Type B pancreatic cell (in vitro differentiated cells): ENCODE measurements around the gene HAUS1. TPM values are rescaled to one million over a fixed set of nuclear protein-coding genes. Genes with fewer than 3 reads are reported as not detected.
"Not testable (repeated sequence)": the region's sequence is repeated elsewhere in the genome, so short reads cannot be mapped to it uniquely, and the experiment has no call there.

ENCODE experiments used
- DNase-seq: peaks from one replicate; pipeline ENCODE4 v3.0.0; 2021; ENCODE audit warnings: mixed read lengths; ENCODE audit not compliant: unreplicated experiment; ENCODE audit errors: extremely low spot score
- H3K27ac Mint-ChIP-seq: 2 replicates; pipeline ENCODE4 v1.8.0; 2021; ENCODE audit warnings: mild to moderate bottlenecking, mixed read lengths
- H3K27me3 Mint-ChIP-seq: 2 replicates; pipeline ENCODE4 v1.8.0; 2021; ENCODE audit warnings: mixed read lengths
- H3K36me3 Mint-ChIP-seq: 2 replicates; pipeline ENCODE4 v1.8.0; 2021; ENCODE audit warnings: mixed read lengths
- H3K4me1 Mint-ChIP-seq: one replicate; pipeline ENCODE4 v1.8.0; 2021; ENCODE audit warnings: mixed read lengths; ENCODE audit not compliant: unreplicated experiment
- H3K4me3 Mint-ChIP-seq: 2 replicates; pipeline ENCODE4 v1.8.0; 2021; ENCODE audit warnings: mild to moderate bottlenecking, mixed read lengths
- H3K9me3 Mint-ChIP-seq: 2 replicates; pipeline ENCODE4 v1.8.0; 2021; ENCODE audit warnings: mixed read lengths
- total RNA-seq: library from RNA; stranded (reverse); gene quantifications from 2 replicates; pipeline ENCODE4 v1.2.1, GENCODE V29; 2021; ENCODE audit warnings: low replicate concordance
- TF ChIP-seq, protein P1 (sequence below): fragments of 200-600 bp; sonication (generic); conservative IDR thresholded peaks from 2 replicates; pipeline ENCODE4 v1.5.0; 2021; ENCODE audit warnings: antibody characterized with exemption, mild to moderate bottlenecking

HAUS1 gene
- total RNA-seq, 1 donor from 2014 or later = 55.1 TPM

DNA sequence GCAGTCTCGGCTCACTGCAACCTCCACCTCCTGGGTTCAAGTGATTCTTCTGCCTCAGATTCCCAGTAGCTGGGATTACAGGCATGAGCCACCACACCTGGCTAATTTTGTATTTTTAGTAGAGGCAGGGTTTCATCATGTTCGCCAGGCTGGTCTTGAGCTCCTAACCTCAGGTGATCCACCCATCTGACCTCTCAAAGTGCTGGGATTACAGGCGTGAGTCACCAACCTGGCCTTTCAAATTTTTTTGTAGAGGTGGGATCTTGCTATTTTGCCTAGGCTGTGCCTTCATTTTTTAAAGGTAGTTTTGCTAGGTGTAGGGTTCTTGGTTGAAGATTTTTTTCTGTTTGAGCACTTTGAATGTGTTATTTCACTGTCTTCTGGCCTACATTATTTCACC is 6.2 kb downstream of the HAUS1 start:
- Mint-ChIP-seq H3K9me3 (no peaks in the 10 kb centered on the region), H3K4me3 (no peak overlapping the region), H3K27me3 (no peaks in the 10 kb centered on the region), H3K4me1 (no peaks in the 10 kb centered on the region), H3K36me3 (peaks cover 33% of the 10 kb centered on the region), H3K27ac (no peak overlapping the region)
- TF ChIP-seq, protein P1, sequence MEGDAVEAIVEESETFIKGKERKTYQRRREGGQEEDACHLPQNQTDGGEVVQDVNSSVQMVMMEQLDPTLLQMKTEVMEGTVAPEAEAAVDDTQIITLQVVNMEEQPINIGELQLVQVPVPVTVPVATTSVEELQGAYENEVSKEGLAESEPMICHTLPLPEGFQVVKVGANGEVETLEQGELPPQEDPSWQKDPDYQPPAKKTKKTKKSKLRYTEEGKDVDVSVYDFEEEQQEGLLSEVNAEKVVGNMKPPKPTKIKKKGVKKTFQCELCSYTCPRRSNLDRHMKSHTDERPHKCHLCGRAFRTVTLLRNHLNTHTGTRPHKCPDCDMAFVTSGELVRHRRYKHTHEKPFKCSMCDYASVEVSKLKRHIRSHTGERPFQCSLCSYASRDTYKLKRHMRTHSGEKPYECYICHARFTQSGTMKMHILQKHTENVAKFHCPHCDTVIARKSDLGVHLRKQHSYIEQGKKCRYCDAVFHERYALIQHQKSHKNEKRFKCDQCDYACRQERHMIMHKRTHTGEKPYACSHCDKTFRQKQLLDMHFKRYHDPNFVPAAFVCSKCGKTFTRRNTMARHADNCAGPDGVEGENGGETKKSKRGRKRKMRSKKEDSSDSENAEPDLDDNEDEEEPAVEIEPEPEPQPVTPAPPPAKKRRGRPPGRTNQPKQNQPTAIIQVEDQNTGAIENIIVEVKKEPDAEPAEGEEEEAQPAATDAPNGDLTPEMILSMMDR = no peak
- DNase-seq = no peak

DNA sequence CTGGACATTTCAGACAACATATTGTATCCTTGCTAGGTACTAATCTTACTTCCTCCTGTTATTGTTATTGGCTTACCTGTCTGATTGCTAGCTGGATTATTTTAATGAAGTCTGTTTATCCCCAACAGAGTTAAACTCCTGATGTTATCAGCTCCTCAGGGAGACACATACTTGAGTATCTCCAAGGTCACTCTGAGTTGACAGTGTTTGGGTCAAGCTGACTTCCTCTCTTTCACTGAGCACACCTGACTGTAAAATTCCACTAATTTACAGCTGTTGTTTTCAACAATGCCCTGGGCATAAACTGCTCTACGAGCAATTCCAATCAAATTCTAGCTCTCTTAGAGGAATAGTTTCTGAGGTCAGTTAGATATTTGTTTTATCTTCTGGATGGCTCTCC is 9.6 kb downstream of the HAUS1 start:
- H3K36me3 Mint-ChIP-seq = peaks cover 37% of the 10 kb centered on the region
- H3K27me3 Mint-ChIP-seq = no peaks in the 10 kb centered on the region
- no peaks in the 10 kb centered on the region for H3K4me1 Mint-ChIP-seq

DNA sequence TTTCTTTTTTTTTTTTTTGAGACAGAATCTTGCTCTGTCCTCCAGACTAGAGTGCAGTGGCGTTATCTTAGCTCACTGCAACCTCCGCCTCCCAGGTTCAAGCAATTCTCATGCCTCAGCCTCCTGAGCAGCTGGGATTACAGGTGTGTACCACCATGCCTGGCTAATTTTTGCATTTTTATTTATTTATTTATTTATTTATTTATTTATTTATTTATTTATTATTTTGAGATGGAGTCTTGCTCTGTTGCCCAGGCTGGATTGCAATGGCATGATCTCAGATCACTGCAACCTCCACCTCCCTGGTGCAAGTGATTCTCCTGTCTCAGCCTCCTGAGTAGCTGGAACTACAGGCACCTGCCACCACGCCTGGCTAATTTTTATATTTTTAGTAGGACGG is 22.4 kb downstream of the HAUS1 start:
- not testable (repeated sequence) for H3K4me1 Mint-ChIP-seq, H3K9me3 Mint-ChIP-seq, DNase-seq, H3K27ac Mint-ChIP-seq, H3K27me3 Mint-ChIP-seq, H3K4me3 Mint-ChIP-seq
- peaks cover 18% of the 10 kb centered on the region for H3K36me3 Mint-ChIP-seq

More for the DNA sequence above, 9.6 kb downstream of the HAUS1 start:
- TF ChIP-seq, protein P1 = no peak
- Mint-ChIP-seq H3K9me3 (no peaks in the 10 kb centered on the region), H3K4me3 (no peak overlapping the region), H3K27ac (no peak overlapping the region)
- no peak for DNase-seq

DNA sequence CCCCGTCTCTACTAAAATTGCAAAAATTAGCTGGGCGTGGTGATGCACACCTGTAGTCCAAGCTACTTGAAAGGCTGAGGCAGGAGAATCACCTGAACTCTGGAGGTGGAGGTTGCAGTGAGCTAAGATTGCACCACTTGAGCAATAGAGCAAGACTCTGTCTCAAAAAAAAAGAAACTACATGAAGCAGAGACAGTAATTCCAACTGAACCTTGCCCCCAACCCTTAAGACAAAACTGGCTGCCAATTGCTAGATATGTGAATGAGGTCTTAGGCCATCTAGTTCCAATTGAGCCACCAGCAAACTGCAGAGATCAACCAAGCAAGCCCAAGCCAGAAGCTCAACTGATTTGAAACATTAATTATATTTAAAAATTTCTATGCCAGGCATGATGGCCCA is 25.9 kb downstream of the HAUS1 start:
- DNase-seq = no peak
- H3K4me1 Mint-ChIP-seq = no peaks in the 10 kb centered on the region
- no peak overlapping the region for H3K4me3 Mint-ChIP-seq
- no peaks in the 10 kb centered on the region for H3K9me3 Mint-ChIP-seq
- TF ChIP-seq, protein P1 = no peak
- no peak overlapping the region for H3K27ac Mint-ChIP-seq
- peaks cover 13% of the 10 kb centered on the region for H3K36me3 Mint-ChIP-seq
- no peaks in the 10 kb centered on the region for H3K27me3 Mint-ChIP-seq

DNA sequence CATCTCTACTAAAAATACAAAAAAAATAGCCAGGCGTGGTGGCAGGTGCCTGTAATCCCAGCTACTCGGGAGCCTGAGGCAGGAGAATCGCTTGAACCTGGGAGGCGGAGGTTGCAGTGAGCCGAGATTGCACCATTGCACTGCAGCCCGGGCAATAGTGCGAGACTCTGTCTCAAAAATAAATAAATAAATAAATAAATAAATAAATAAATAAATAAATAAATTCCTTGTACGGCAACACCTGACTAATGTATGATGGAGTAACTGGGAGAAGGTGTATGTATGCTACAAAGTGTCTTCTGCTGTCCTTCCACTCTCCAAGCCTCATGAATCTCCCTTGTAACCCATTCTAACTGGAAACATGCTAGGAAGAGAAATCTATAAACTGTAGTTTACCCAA is 26.4 kb downstream of the HAUS1 start:
- H3K27me3 Mint-ChIP-seq, H3K27ac Mint-ChIP-seq, H3K4me3 Mint-ChIP-seq: not testable (repeated sequence)

DNA sequence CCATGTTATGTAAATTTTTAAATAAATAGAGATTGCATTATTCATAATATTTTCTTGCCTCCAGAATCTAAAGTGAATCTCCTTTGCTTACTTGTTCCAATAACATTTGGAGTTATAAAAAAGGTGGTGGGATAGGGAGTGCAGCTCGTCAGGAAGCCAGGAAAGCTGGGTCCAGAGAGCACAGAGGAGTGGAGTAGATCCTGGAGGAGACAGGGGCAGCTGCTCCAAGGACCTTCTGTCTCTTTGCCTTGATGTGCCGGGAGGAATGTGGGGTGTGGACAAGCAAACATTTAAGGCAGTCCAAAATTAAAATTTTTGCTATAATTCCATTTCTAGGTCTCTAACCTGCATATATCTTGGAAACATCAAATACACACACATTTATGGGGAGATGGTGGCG is 29.3 kb downstream of the HAUS1 start:
- TF ChIP-seq, protein P1 = no peak
- H3K36me3 Mint-ChIP-seq = peaks cover 9% of the 10 kb centered on the region
- no peaks in the 10 kb centered on the region for H3K27me3 Mint-ChIP-seq
- no peak for DNase-seq
- H3K9me3 Mint-ChIP-seq = no peaks in the 10 kb centered on the region
- H3K27ac Mint-ChIP-seq = no peak overlapping the region
- H3K4me1 Mint-ChIP-seq = no peaks in the 10 kb centered on the region
- H3K4me3 Mint-ChIP-seq = no peak overlapping the region

More for the DNA sequence above, 26.4 kb downstream of the HAUS1 start:
- not testable (repeated sequence) for H3K9me3 Mint-ChIP-seq, DNase-seq, H3K4me1 Mint-ChIP-seq
- H3K36me3 Mint-ChIP-seq = peaks cover 13% of the 10 kb centered on the region
